ENCODE results near the gene HSF5. TPM values are rescaled to one million over a fixed set of nuclear protein-coding genes. Genes with fewer than 3 reads are reported as not detected.
A peak's percentile ranks its signal among the peaks of the same experiment; 100 is the strongest.

Gene HSF5
- total and polyA plus RNA-seq, 2 of the 4 experiments (the other 2 are of a cell fraction) = not detected

- in situ Hi-C loops (cut with MboI; ENCODE audit: low sequenced_read_pairs) = loop anchor here (10.0 kb wide), 1 partner anchor 121 kb away; no protein-coding TSS in a partner anchor
- H3K9me1 ChIP-seq (ENCODE audit: insufficient read depth, low read length) = peaks cover 18% of the 10 kb centered on the region; the same call in 1 of the 2 replicates
- H2AK9ac ChIP-seq (replicated peaks; ENCODE audit: low read depth, low read length, poor library complexity) = peak within 1 kb of the TSS; percentile 98
- peaks cover 12% of the 10 kb centered on the region; the same call in 1 of the 2 replicates for H3K4me1 ChIP-seq (ENCODE audit: control insufficient read depth, insufficient read depth, low read length)
- peak within 1 kb of the TSS; percentile 55 for H4K91ac ChIP-seq (ENCODE audit: insufficient read depth, low read depth, low read length)
- H3K36me3 ChIP-seq (ENCODE audit: control insufficient read depth, insufficient read depth, low read length) = peaks cover 21% of the 10 kb centered on the region
- no peak for TF ChIP-seq CTCF (conservative IDR thresholded peaks at IDR 0.05; ENCODE audit: low read depth, low read length)
- peak; percentile 82; the same call in 1 of the 2 replicates for TF ChIP-seq MAZ (IDR thresholded peaks at IDR 0.05; ENCODE audit: borderline replicate concordance, low read depth, low read length)
- peak; percentile 74 for TF ChIP-seq BHLHE40 (IDR thresholded peaks at IDR 0.05; ENCODE audit: low read depth, low read length)
- peak; percentile 66; the same call in 1 of the 2 replicates for TF ChIP-seq MXI1 (IDR thresholded peaks at IDR 0.05; ENCODE audit: borderline replicate concordance, low read depth, low read length)
- TF ChIP-seq RCOR1 (IDR thresholded peaks at IDR 0.05; ENCODE audit: insufficient replicate concordance, low read length) = no peak
- no peak; the same call in 1 of the 2 replicates for TF ChIP-seq POLR2A (IDR thresholded peaks at IDR 0.05; ENCODE audit: low read depth, low read length)
- no peak for TF ChIP-seq FOS (IDR thresholded peaks at IDR 0.05; ENCODE audit: low read depth, low read length)
- peak within 1 kb of the TSS; percentile 44; the same call in 1 of the 2 replicates for H3K56ac ChIP-seq (ENCODE audit: extremely low read depth, insufficient read depth, low read length)
- DNase-seq = peak; percentile 58
- 2% methylated on average over 7 of the region's 64 CpGs; no CpG with 5 or more reads in 1 of the 2 experiments for WGBS, 2 experiments (ENCODE audit: extremely low coverage in 2 of 2, insufficient read length in 1 of 2)
- peak within 1 kb of the TSS; percentile 42; the same call in 1 of the 2 replicates for H2AK5ac ChIP-seq (ENCODE audit: low read depth, low read length)
- peak within 1 kb of the TSS; percentile 64 for H3K4me3 ChIP-seq (ENCODE audit: insufficient read depth, low read depth, low read length)
- H3K27me3 ChIP-seq (ENCODE audit: control insufficient read depth, insufficient read depth, low read length) = no peaks in the 10 kb centered on the region
- H4K5ac ChIP-seq (ENCODE audit: low read depth, low read length) = peak within 1 kb of the TSS; percentile 25
- peak within 1 kb of the TSS; percentile 33; the same call in 1 of the 2 replicates for H3K27ac ChIP-seq (ENCODE audit: insufficient read depth, low read length)
- H3K9ac ChIP-seq (ENCODE audit: low read depth, low read length) = peak within 1 kb of the TSS; percentile 63
- H2AFZ ChIP-seq (replicated peaks; ENCODE audit: low read length, poor library complexity) = peak within 1 kb of the TSS; percentile 89
- H3K79me1 ChIP-seq (ENCODE audit: low read depth in 1 of 2, low read length in 2 of 2) = peaks cover 5 to 51% of the 10 kb centered on the region in 2 experiments; a peak in 3 of 4 replicates
- POLR2A ChIA-PET (ENCODE audit: unreplicated experiment) = no interaction called here
- H3K4ac ChIP-seq (ENCODE audit: low read depth, low read length) = peak within 1 kb of the TSS; percentile 68
- no peak within 1 kb of the TSS for H2BK20ac ChIP-seq (ENCODE audit: low read depth, low read length)
- H3K4me2 ChIP-seq (ENCODE audit: low read depth, low read length) = peak within 1 kb of the TSS; percentile 80
- CTCF ChIA-PET = no interaction called here
- peak within 1 kb of the TSS; percentile 36; the same call in 1 of the 2 replicates for H3K23ac ChIP-seq (ENCODE audit: low read depth, low read length)
- no peak within 1 kb of the TSS for H2BK120ac ChIP-seq (ENCODE audit: low read depth, low read length)
- BruUV-seq (replicated peaks) = no TSS peak
- peak within 1 kb of the TSS; percentile 50 to 67; a peak in 3 of 4 replicates for H4K8ac ChIP-seq (ENCODE audit: low read depth in 2 of 2, low read length in 2 of 2)
- peak; percentile 57 for ATAC-seq (ENCODE audit: low read depth)
- H3K14ac ChIP-seq (replicated peaks; ENCODE audit: low read depth, low read length) = peak within 1 kb of the TSS; percentile 52; the same call in 1 of the 2 replicates
- no peak within 1 kb of the TSS for H2BK5ac ChIP-seq (ENCODE audit: low read depth, low read length, poor library complexity, severe bottlenecking)
- H3K9me3 ChIP-seq (ENCODE audit: control insufficient read depth, insufficient read depth, low read length) = no peaks in the 10 kb centered on the region
- intact Hi-C loops (cut with micrococcal nuclease) = loop anchor here (10.0 kb wide), 1 partner anchor 271 kb away; no protein-coding TSS in a partner anchor
- dilution Hi-C loops (cut with HindIII; ENCODE audit: low sequenced_read_pairs, unreplicated experiment) = no loop called here
- no peak within 1 kb of the TSS for H2BK15ac ChIP-seq (ENCODE audit: low read depth, low read length)
- H4K20me1 ChIP-seq (ENCODE audit: insufficient read depth, low read length) = peaks cover 4% of the 10 kb centered on the region; the same call in 1 of the 2 replicates
- no peak within 1 kb of the TSS; the same call in 1 of the 2 replicates for H3K18ac ChIP-seq (ENCODE audit: low read depth, low read length)
Measured at GRCh38 chr17:58513965-58514769, 26.0 kb upstream of the HSF5 start, which contains the start of gene MTMR4. Gene MTMR4, minus strand, starts transcription at chr17:58514638. Its CDS starts 231 bp downstream, at chr17:58514407.

Measured in IMR-90 (cell line).